Neural progenitor cell (in vitro differentiated cells): ENCODE results near the gene USP15. TPM values are rescaled to one million over a fixed set of nuclear protein-coding genes. Genes with fewer than 3 reads are reported as not detected.

Experiments used
- DNase-seq: peaks from one replicate; pipeline ENCODE4 v3.0.0-alpha.2; 2016; ENCODE audit warnings: low spot score
- H2AFZ ChIP-seq: fragments of 200-600 bp; sonication (generic); replicated peaks from 2 replicates; pipeline ENCODE4 v1.6.1; 2016; ENCODE audit warnings: antibody characterized with exemption
- H3F3A ChIP-seq: fragments of 200-600 bp; sonication (generic); 2 replicates; pipeline ENCODE4 v1.6.1; 2016; ENCODE audit warnings: antibody characterized with exemption, low read depth
- H3K27ac ChIP-seq: fragments of 200-600 bp; sonication (generic); 2 replicates; pipeline ENCODE4 v1.5.1; 2016; ENCODE audit warnings: mild to moderate bottlenecking
- H3K27me3 ChIP-seq: fragments of 200-600 bp; sonication (generic); 2 replicates; pipeline ENCODE4 v1.6.1; 2016; ENCODE audit warnings: mild to moderate bottlenecking, moderate library complexity
- H3K36me3 ChIP-seq: fragments of 200-600 bp; sonication (generic); 2 replicates; pipeline ENCODE4 v1.5.1; 2016
- H3K4me1 ChIP-seq: fragments of 200-600 bp; sonication (generic); 2 replicates; pipeline ENCODE4 v1.6.1; 2016; ENCODE audit warnings: mixed run types
- H3K4me2 ChIP-seq: fragments of 200-600 bp; sonication (generic); 2 replicates; pipeline ENCODE4 v1.6.1; 2016
- H3K4me3 ChIP-seq: fragments of 200-600 bp; sonication (generic); 2 replicates; pipeline ENCODE4 v1.5.1; 2016
- H3K79me2 ChIP-seq: fragments of 200-600 bp; sonication (generic); 2 replicates; pipeline ENCODE4 v1.6.1; 2016; ENCODE audit warnings: low read depth
- H3K9ac ChIP-seq: fragments of 200-600 bp; sonication (generic); 2 replicates; pipeline ENCODE4 v1.6.1; 2016
- H3K9me3 ChIP-seq: fragments of 200-600 bp; sonication (generic); 2 replicates; pipeline ENCODE4 v1.5.1; 2016; ENCODE audit warnings: low read depth
- H4K20me1 ChIP-seq: fragments of 200-600 bp; sonication (generic); 2 replicates; pipeline ENCODE4 v1.6.1; 2016; ENCODE audit warnings: low read depth
- H3K27ac Mint-ChIP-seq: 3 replicates; pipeline ENCODE4 v1.8.0; 2021; ENCODE audit warnings: mixed read lengths
- H3K27me3 Mint-ChIP-seq: 2 replicates; pipeline ENCODE4 v1.8.0; 2022; ENCODE audit warnings: low read depth, mild to moderate bottlenecking, inconsistent platforms, moderate library complexity, mixed read lengths; ENCODE audit not compliant: insufficient read depth
- H3K36me3 Mint-ChIP-seq: 3 replicates; pipeline ENCODE4 v1.8.0; 2021; ENCODE audit warnings: mixed read lengths
- H3K4me1 Mint-ChIP-seq: 3 replicates; pipeline ENCODE4 v1.8.0; 2021; ENCODE audit warnings: mixed read lengths
- H3K4me3 Mint-ChIP-seq: 3 replicates; pipeline ENCODE4 v1.8.0; 2021; ENCODE audit warnings: mild to moderate bottlenecking, moderate library complexity, mixed read lengths
- H3K9me3 Mint-ChIP-seq: 3 replicates; pipeline ENCODE4 v1.8.0; 2020; ENCODE audit warnings: mixed read lengths
- EZH2 ChIP-seq: fragments of 200-600 bp; sonication (generic); IDR thresholded peaks from 2 replicates; pipeline ENCODE4 v1.6.1; 2017; ENCODE audit warnings: antibody characterized with exemption, mild to moderate bottlenecking, moderate library complexity
- EZH2phosphoT487 ChIP-seq: fragments of 200-600 bp; sonication (generic); IDR thresholded peaks from 2 replicates; pipeline ENCODE4 v1.6.1; 2017; ENCODE audit warnings: antibody characterized with exemption
- total RNA-seq: library from RNA; depleted of rRNA; stranded (reverse); fragments of >200 nt; gene quantifications from 2 replicates; pipeline ENCODE4 v1.2.3, GENCODE V29; 2015; ENCODE audit warnings: low replicate concordance
- TF ChIP-seq, protein P1 (sequence below): fragments of 200-600 bp; sonication (generic); IDR thresholded peaks from 2 replicates; pipeline ENCODE4 v1.5.1; 2017; ENCODE audit warnings: antibody characterized with exemption, mild to moderate bottlenecking

The USP15 gene
- total RNA-seq, 1 donor from 2014 or later = 36.0 TPM

DNA sequence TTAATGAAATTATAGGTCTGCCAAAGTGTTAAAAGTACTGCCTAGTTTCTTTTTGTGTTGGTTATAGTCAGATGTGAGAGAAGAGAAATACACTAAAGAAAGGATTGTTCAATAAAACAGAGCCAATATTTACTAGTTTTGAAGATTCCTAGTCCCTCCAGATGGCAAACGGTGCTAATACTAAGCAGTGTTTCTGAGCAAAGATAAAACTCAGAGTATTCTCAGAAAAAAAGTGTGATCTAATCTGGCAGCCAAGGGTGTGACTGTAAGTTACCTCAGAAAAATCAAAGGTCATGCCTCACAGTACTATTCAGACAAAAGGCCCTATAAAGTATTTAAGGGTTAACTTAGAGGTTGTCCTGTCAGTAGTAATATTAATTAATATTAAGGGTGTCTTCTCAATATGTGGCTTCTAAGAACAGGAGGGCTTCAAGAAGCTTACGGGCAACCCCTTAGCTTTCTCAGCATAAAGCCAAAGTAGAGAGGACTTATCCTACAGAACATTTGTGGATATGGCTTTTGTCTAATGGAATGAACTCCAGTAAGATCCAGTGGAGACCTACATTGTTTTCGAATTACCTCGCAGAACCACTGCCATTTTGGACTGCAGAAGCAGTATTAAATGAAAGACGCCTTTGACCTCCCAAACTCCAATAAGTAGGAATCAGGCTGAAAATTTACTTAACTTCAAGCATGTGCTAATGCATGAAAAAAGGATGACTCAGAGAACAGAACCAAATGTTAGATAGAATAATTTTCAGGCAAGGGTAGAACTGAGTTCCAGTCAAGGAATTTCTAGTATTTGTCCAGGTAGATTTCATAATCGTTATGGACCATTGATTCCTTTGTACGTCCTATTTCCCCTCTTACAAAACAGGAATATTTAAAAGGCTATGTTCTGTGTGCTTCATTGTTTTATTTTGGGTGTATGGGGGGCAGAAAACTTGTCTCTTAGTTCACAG lies 46.6 kb downstream of the USP15 start:
- no peaks in the 10 kb centered on the region for H3K27me3 Mint-ChIP-seq
- Histone ChIP-seq H3K79me2 (no peaks in the 10 kb centered on the region), H2AFZ (no peak overlapping the region), H4K20me1 (no peaks in the 10 kb centered on the region), H3K27ac (no peak overlapping the region), H3K9me3 (no peaks in the 10 kb centered on the region), H3K36me3 (peaks cover 25% of the 10 kb centered on the region), H3K4me1 (no peaks in the 10 kb centered on the region), H3F3A (no peaks in the 10 kb centered on the region), H3K9ac (no peak overlapping the region), H3K4me2 (no peak overlapping the region), H3K4me3 (no peak overlapping the region), H3K27me3 (no peaks in the 10 kb centered on the region)
- no peaks in the 10 kb centered on the region for H3K4me1 Mint-ChIP-seq
- DNase-seq = no peak
- TF ChIP-seq EZH2phosphoT487 = no peak
- TF ChIP-seq, protein P1, sequence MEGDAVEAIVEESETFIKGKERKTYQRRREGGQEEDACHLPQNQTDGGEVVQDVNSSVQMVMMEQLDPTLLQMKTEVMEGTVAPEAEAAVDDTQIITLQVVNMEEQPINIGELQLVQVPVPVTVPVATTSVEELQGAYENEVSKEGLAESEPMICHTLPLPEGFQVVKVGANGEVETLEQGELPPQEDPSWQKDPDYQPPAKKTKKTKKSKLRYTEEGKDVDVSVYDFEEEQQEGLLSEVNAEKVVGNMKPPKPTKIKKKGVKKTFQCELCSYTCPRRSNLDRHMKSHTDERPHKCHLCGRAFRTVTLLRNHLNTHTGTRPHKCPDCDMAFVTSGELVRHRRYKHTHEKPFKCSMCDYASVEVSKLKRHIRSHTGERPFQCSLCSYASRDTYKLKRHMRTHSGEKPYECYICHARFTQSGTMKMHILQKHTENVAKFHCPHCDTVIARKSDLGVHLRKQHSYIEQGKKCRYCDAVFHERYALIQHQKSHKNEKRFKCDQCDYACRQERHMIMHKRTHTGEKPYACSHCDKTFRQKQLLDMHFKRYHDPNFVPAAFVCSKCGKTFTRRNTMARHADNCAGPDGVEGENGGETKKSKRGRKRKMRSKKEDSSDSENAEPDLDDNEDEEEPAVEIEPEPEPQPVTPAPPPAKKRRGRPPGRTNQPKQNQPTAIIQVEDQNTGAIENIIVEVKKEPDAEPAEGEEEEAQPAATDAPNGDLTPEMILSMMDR = no peak
- TF ChIP-seq EZH2 = no peak
- no peak overlapping the region for H3K27ac Mint-ChIP-seq
- peaks cover 39% of the 10 kb centered on the region for H3K36me3 Mint-ChIP-seq
- H3K9me3 Mint-ChIP-seq = peaks cover 17% of the 10 kb centered on the region
- H3K4me3 Mint-ChIP-seq = no peak overlapping the region

DNA sequence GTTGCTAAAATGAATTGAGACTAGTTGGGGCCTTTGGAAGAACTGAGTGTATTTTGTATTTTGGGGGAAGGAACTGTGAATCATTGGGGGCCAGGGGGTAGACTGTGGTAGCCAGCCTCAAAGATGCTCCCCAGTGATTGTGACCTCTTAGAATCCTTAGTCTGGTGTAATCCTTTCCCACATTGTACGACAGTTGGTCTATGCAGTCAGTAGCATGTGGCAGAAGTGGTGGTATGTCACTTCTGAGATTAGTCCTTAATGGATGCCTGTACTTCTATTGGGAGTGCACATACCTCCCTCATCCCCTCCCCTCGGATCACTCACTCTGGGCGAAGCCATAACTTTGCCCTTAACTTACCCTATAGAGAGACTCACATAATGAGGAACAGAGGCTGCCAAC lies 48.0 kb downstream of the USP15 start:
- no peak overlapping the region for H3K4me2 ChIP-seq
- no peak for DNase-seq
- H4K20me1 ChIP-seq = no peaks in the 10 kb centered on the region
- TF ChIP-seq, protein P1 = no peak
- TF ChIP-seq EZH2phosphoT487 (no peak), EZH2 (no peak)
- Mint-ChIP-seq H3K9me3 (peaks cover 15% of the 10 kb centered on the region), H3K4me1 (no peaks in the 10 kb centered on the region), H3K27ac (no peak overlapping the region), H3K36me3 (peaks cover 36% of the 10 kb centered on the region), H3K4me3 (no peak overlapping the region), H3K27me3 (no peaks in the 10 kb centered on the region)
- H3K9ac ChIP-seq = no peak overlapping the region
- H3K4me1 ChIP-seq = no peaks in the 10 kb centered on the region
- no peaks in the 10 kb centered on the region for H3K9me3 ChIP-seq
- peaks cover 3% of the 10 kb centered on the region for H3K79me2 ChIP-seq
- no peaks in the 10 kb centered on the region for H3F3A ChIP-seq
- H2AFZ ChIP-seq = no peak overlapping the region
- peaks cover 18% of the 10 kb centered on the region for H3K36me3 ChIP-seq
- no peaks in the 10 kb centered on the region for H3K27me3 ChIP-seq
- H3K4me3 ChIP-seq = no peak overlapping the region
- H3K27ac ChIP-seq = no peak overlapping the region

DNA sequence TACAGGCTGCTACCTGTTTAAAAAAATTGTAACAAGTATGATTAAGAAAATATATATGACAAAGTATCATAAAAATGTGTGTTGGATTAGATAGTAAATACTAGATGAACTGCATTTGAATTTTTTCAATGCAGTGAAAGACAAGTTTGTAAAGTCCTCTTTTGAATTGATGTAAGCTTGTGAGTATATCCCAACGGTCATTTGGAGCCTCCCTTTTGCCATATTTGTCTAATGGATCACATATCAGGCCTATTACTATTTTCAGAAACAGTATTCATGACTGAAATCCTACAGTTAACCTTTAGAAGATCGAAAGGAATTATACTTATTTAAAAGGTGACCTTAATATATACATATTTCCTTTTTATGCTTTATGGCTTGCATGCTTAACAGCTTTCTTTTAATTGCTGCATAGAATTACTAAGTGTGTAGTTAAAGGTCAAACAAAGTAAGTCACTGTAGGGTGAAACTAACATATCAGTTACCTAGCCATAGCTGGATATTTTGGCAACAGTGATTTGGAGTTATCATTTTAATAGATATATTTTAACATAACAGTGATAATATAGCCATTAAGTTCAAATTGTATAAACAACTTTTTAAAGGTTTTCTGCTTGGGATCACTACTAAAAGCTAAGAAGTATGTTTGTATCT lies 53.6 kb downstream of the USP15 start:
- Mint-ChIP-seq H3K36me3 (peaks cover 7% of the 10 kb centered on the region), H3K27me3 (no peaks in the 10 kb centered on the region), H3K27ac (no peak overlapping the region), H3K4me3 (no peak overlapping the region), H3K4me1 (no peaks in the 10 kb centered on the region), H3K9me3 (no peaks in the 10 kb centered on the region)
- no peaks in the 10 kb centered on the region for H3K27me3 ChIP-seq
- no peaks in the 10 kb centered on the region for H4K20me1 ChIP-seq
- TF ChIP-seq EZH2 (no peak), EZH2phosphoT487 (no peak)
- TF ChIP-seq, protein P1 = no peak
- peaks cover 6% of the 10 kb centered on the region for H3K36me3 ChIP-seq
- H3K79me2 ChIP-seq = peaks cover 3% of the 10 kb centered on the region
- H3K4me3 ChIP-seq = no peak overlapping the region
- no peaks in the 10 kb centered on the region for H3K9me3 ChIP-seq
- no peak overlapping the region for H2AFZ ChIP-seq
- no peaks in the 10 kb centered on the region for H3K4me1 ChIP-seq
- no peaks in the 10 kb centered on the region for H3F3A ChIP-seq
- DNase-seq = no peak
- no peak overlapping the region for H3K27ac ChIP-seq
- no peak overlapping the region for H3K4me2 ChIP-seq
- H3K9ac ChIP-seq = no peak overlapping the region
